ENCODE results near the gene QKI. TPM values are rescaled to one million over a fixed set of nuclear protein-coding genes. Genes with fewer than 3 reads are reported as not detected.

The QKI gene
- total and polyA plus RNA-seq, 3 experiments from 2014 or later = 27.5 to 58.8 (median 56.5) TPM

DNA sequence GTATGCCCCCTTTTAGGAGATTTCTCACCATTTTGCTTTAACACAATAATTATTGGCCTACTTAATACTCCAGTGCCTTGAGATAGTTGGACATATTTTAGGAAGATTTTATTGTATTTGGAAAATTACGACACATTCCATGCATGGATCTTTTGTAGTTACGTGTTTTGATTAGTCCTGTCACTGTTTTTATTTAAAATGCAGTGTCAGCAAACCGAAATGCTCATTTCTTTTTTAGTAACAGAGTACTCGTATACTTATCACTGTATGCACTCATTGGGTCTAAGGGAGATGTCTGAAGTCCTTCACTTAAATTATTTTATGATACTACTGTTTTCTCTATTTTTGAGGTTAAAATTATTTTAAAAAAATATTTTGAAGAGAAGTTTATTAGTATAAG lies 153.8 kb downstream of the QKI start:
- Histone ChIP-seq H3K36me3 (ENCODE audit: insufficient read depth, low read length) (no peaks in the 10 kb centered on the region), H3K9me3 (ENCODE audit: low read length) (no peaks in the 10 kb centered on the region), H3K4me1 (ENCODE audit: insufficient read depth, low read length) (no peaks in the 10 kb centered on the region), H3K27me3 (ENCODE audit: insufficient read depth, low read length, poor library complexity, severe bottlenecking) (no peaks in the 10 kb centered on the region), H3K27ac (ENCODE audit: low read depth, low read length) (no peak overlapping the region), H3K4me3 (ENCODE audit: low read length) (no peak overlapping the region)
- no peak for DNase-seq
- ChIA-PET CTCF (no interaction called here), POLR2A (no interaction called here)
- Mint-ChIP-seq H3K4me1 (no peaks in the 10 kb centered on the region), H3K9me3 (no peaks in the 10 kb centered on the region), H3K4me3 (no peak overlapping the region), H3K36me3 (peaks cover 9 to 57% (median 37%) of the 10 kb centered on the region in 3 donors), H3K27ac (no peak overlapping the region), H3K27me3 (no peaks in the 10 kb centered on the region)

DNA sequence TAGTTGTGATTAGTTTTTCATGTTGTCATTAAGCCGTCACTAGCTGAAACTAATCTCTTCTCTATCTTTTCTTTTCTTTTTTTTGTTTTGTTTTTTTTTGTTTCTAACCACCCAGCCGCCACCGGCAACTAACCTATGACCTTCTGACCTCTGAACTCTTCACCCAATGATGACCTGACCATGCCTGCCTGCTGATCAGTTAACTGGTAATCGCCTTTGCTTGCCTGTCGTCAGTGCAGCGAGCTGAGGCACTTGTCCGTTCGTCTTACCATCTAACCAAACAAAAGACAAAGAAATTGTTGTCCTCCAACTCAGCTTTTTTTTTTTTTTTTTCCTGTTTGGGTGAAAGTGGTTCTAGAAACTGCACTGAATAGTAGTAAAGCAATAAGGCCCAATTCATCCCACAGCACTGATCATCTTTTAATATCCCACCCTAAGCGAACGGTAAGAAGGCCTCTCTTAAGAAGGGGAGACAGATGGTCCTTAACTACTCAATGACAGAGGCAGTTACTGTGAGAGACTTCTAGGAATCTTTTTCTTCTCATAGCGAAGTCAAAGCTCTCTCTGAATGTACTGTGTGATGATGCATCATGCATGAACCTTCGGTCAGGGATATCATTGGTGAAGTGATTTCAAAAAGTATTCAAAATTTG lies 156.2 kb downstream of the QKI start:
- Mint-ChIP-seq H3K27me3 (no peaks in the 10 kb centered on the region), H3K9me3 (no peaks in the 10 kb centered on the region), H3K4me1 (no peaks in the 10 kb centered on the region), H3K27ac (peak overlapping the region in 2 of 8 donors; percentile 13 to 61), H3K36me3 (peaks cover 9 to 43% (median 21%) of the 10 kb centered on the region in 3 donors), H3K4me3 (no peak overlapping the region)
- H3K9me3 ChIP-seq (ENCODE audit: low read length) = no peaks in the 10 kb centered on the region
- POLR2A ChIA-PET = no interaction called here
- H3K27me3 ChIP-seq (ENCODE audit: insufficient read depth, low read length, poor library complexity, severe bottlenecking) = no peaks in the 10 kb centered on the region
- H3K36me3 ChIP-seq (ENCODE audit: insufficient read depth, low read length) = no peaks in the 10 kb centered on the region
- H3K4me1 ChIP-seq (ENCODE audit: insufficient read depth, low read length) = no peaks in the 10 kb centered on the region
- no peak for DNase-seq
- H3K4me3 ChIP-seq (ENCODE audit: low read length) = no peak overlapping the region
- CTCF ChIA-PET = interaction anchor here (0.6 kb wide), 1 partner anchor 51 kb away, joined by 3 read pairs; no protein-coding TSS in a partner anchor
- H3K27ac ChIP-seq (ENCODE audit: low read depth, low read length) = no peak overlapping the region

- Histone ChIP-seq H3K27ac (ENCODE audit: low read depth, low read length) (no peak overlapping the region), H3K4me1 (ENCODE audit: insufficient read depth, low read length) (no peaks in the 10 kb centered on the region), H3K4me3 (ENCODE audit: low read length) (no peak overlapping the region), H3K36me3 (ENCODE audit: insufficient read depth, low read length) (no peaks in the 10 kb centered on the region), H3K9me3 (ENCODE audit: low read length) (no peaks in the 10 kb centered on the region), H3K27me3 (ENCODE audit: insufficient read depth, low read length, poor library complexity, severe bottlenecking) (no peaks in the 10 kb centered on the region)
- POLR2A ChIA-PET = no interaction called here
- no peak for DNase-seq
- H3K9me3 Mint-ChIP-seq = no peaks in the 10 kb centered on the region
- H3K27ac Mint-ChIP-seq = peak overlapping the region in 1 of 8 donors; percentile 32
- peaks cover 9 to 37% (median 19%) of the 10 kb centered on the region in 3 donors for H3K36me3 Mint-ChIP-seq
- H3K4me1 Mint-ChIP-seq = no peaks in the 10 kb centered on the region
- no peaks in the 10 kb centered on the region for H3K27me3 Mint-ChIP-seq
- CTCF ChIA-PET = no interaction called here
- H3K4me3 Mint-ChIP-seq = no peak overlapping the region
Measured at GRCh38 chr6:163571730-163572129, 157.2 kb downstream of the QKI start.

DNA sequence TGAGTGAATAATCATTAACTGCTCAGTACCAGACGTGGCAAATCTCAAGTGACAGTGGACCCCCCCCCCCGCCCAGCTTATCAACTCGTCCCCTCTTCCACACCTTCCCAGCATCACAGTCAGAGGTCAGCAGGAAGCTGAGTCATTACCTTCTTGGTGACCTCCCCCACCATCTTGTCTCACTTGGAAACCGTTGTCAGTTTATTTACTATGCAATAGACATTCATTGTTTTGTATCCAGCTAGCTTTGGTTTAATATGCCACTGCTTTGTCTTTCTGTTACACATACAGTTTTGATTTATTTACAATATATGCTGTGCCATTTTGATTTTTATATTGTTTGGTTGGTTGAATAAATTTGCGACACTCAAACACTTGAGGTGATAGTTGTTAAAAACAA lies 158.1 kb downstream of the QKI start:
- CTCF ChIA-PET = no interaction called here
- POLR2A ChIA-PET = no interaction called here

GRCh38 chr6:163573503-163574179 lies 159.1 kb downstream of the QKI start:
- no peaks in the 10 kb centered on the region for H3K9me3 Mint-ChIP-seq
- Histone ChIP-seq H3K4me1 (ENCODE audit: insufficient read depth, low read length) (no peaks in the 10 kb centered on the region), H3K9me3 (ENCODE audit: low read length) (no peaks in the 10 kb centered on the region), H3K27me3 (ENCODE audit: insufficient read depth, low read length, poor library complexity, severe bottlenecking) (no peaks in the 10 kb centered on the region), H3K27ac (ENCODE audit: low read depth, low read length) (no peak overlapping the region), H3K36me3 (ENCODE audit: insufficient read depth, low read length) (no peaks in the 10 kb centered on the region), H3K4me3 (ENCODE audit: low read length) (no peak overlapping the region)
- H3K4me3 Mint-ChIP-seq = no peak overlapping the region
- H3K36me3 Mint-ChIP-seq = peaks cover 9 to 32% (median 17%) of the 10 kb centered on the region in 3 donors
- H3K27ac Mint-ChIP-seq = no peak overlapping the region
- no peak for DNase-seq
- no peaks in the 10 kb centered on the region for H3K27me3 Mint-ChIP-seq
- H3K4me1 Mint-ChIP-seq = no peaks in the 10 kb centered on the region
- ChIA-PET CTCF (no interaction called here), POLR2A (no interaction called here)

More for the DNA sequence above, 158.1 kb downstream of the QKI start:
- no peaks in the 10 kb centered on the region for H3K27me3 ChIP-seq (ENCODE audit: insufficient read depth, low read length, poor library complexity, severe bottlenecking)
- no peak for DNase-seq
- Mint-ChIP-seq H3K9me3 (no peaks in the 10 kb centered on the region), H3K27ac (peak overlapping the region in 1 of 8 donors; percentile 50), H3K36me3 (peaks cover 9 to 32% (median 17%) of the 10 kb centered on the region in 3 donors), H3K27me3 (no peaks in the 10 kb centered on the region), H3K4me3 (no peak overlapping the region), H3K4me1 (no peaks in the 10 kb centered on the region)
- no peak overlapping the region for H3K27ac ChIP-seq (ENCODE audit: low read depth, low read length)
- H3K4me1 ChIP-seq (ENCODE audit: insufficient read depth, low read length) = no peaks in the 10 kb centered on the region
- no peaks in the 10 kb centered on the region for H3K9me3 ChIP-seq (ENCODE audit: low read length)
- no peak overlapping the region for H3K4me3 ChIP-seq (ENCODE audit: low read length)
- H3K36me3 ChIP-seq (ENCODE audit: insufficient read depth, low read length) = no peaks in the 10 kb centered on the region

- no peak for DNase-seq
- H3K36me3 ChIP-seq (ENCODE audit: insufficient read depth, low read length) = no peaks in the 10 kb centered on the region
- Mint-ChIP-seq H3K4me1 (peaks cover 0 to 4% (median 0%) of the 10 kb centered on the region in 3 donors), H3K9me3 (no peaks in the 10 kb centered on the region), H3K4me3 (no peak overlapping the region), H3K27me3 (no peaks in the 10 kb centered on the region), H3K27ac (no peak overlapping the region), H3K36me3 (peaks cover 2 to 18% (median 10%) of the 10 kb centered on the region in 3 donors)
- POLR2A ChIA-PET = no interaction called here
- H3K4me1 ChIP-seq (ENCODE audit: insufficient read depth, low read length) = no peaks in the 10 kb centered on the region
- no peaks in the 10 kb centered on the region for H3K27me3 ChIP-seq (ENCODE audit: insufficient read depth, low read length, poor library complexity, severe bottlenecking)
- CTCF ChIA-PET = no interaction called here
- no peaks in the 10 kb centered on the region for H3K9me3 ChIP-seq (ENCODE audit: low read length)
- no peak overlapping the region for H3K27ac ChIP-seq (ENCODE audit: low read depth, low read length)
- no peak overlapping the region for H3K4me3 ChIP-seq (ENCODE audit: low read length)
Measured at GRCh38 chr6:163576114-163576513, 161.6 kb downstream of the QKI start.

DNA sequence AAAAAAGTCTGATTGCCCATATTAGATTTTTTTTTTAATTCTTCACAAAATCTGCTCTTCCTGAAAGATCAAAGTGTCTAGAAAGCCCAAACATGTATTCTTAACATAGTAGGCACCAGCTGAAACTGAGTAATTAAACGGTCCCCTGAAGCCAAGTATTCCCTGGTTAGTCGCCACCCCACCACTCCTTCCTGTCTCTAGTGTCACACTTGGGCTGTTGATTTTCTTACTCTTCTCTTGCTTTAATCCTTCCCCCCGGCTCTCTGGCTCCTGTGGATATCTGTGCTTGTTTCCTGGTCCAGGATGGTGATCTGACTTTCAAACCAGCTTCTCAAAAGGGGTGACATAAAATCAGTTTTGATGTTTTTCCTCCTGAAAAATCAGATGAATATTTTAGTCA lies 162.9 kb downstream of the QKI start:
- H3K27me3 ChIP-seq (ENCODE audit: insufficient read depth, low read length, poor library complexity, severe bottlenecking) = no peaks in the 10 kb centered on the region
- POLR2A ChIA-PET = no interaction called here
- no peaks in the 10 kb centered on the region for H3K36me3 ChIP-seq (ENCODE audit: insufficient read depth, low read length)
- CTCF ChIA-PET = no interaction called here
- H3K27me3 Mint-ChIP-seq = no peaks in the 10 kb centered on the region
- no peaks in the 10 kb centered on the region for H3K4me1 ChIP-seq (ENCODE audit: insufficient read depth, low read length)
- H3K27ac ChIP-seq (ENCODE audit: low read depth, low read length) = no peak overlapping the region
- no peaks in the 10 kb centered on the region for H3K9me3 Mint-ChIP-seq
- H3K4me1 Mint-ChIP-seq = peaks cover 0 to 4% (median 0%) of the 10 kb centered on the region in 3 donors
- H3K4me3 ChIP-seq (ENCODE audit: low read length) = no peak overlapping the region
- no peak for DNase-seq
- H3K9me3 ChIP-seq (ENCODE audit: low read length) = no peaks in the 10 kb centered on the region
- no peak overlapping the region for H3K4me3 Mint-ChIP-seq
- H3K27ac Mint-ChIP-seq = peak overlapping the region in 1 of 8 donors; percentile 10
- peaks cover 0 to 10% (median 3%) of the 10 kb centered on the region in 3 donors for H3K36me3 Mint-ChIP-seq

DNA sequence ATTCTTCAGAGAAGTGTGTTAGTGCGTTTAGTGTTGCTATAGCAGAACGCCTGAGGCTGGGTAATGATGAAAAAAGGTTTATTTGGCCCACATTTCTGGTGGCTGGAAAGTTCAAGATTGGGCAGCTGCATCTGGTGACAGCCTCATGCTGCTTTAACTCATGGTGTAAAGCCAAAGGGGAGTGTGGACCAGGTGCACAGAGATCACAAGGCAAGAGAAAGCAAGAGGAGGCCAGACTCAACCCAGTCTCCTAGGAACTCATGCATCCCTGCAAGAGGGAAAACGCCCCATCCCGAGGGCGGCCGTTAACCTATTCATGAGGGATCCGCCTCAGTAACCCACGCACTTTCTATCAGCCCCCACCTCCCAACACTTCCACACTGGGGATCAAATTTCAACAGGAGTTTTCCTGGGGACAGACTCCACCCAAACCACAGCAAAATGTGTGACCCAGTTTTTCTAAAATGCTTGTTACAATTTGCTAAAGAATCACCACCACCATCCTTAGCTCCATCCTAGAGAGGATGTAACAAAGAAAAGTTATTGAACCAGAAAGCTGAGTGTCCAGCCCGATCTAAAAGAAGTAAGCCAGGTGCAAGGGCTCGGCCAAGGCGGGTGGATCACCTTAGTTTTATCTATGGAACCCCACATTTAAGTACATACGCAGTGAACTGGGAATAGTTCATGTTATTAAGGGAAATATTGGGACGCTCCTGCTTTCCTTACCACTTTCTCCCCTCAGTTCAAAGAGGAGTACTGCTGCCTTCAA lies 164.8 kb downstream of the QKI start:
- Histone ChIP-seq H3K9me3 (ENCODE audit: low read length) (no peaks in the 10 kb centered on the region), H3K4me1 (ENCODE audit: insufficient read depth, low read length) (no peaks in the 10 kb centered on the region), H3K36me3 (ENCODE audit: insufficient read depth, low read length) (no peaks in the 10 kb centered on the region), H3K27ac (ENCODE audit: low read depth, low read length) (no peak overlapping the region), H3K27me3 (ENCODE audit: insufficient read depth, low read length, poor library complexity, severe bottlenecking) (no peaks in the 10 kb centered on the region), H3K4me3 (ENCODE audit: low read length) (no peak overlapping the region)
- Mint-ChIP-seq H3K4me3 (no peak overlapping the region), H3K4me1 (peaks cover 0 to 4% (median 0%) of the 10 kb centered on the region in 3 donors), H3K27me3 (no peaks in the 10 kb centered on the region), H3K9me3 (no peaks in the 10 kb centered on the region), H3K36me3 (peaks cover 0 to 2% (median 0%) of the 10 kb centered on the region in 3 donors), H3K27ac (no peak overlapping the region)
- ChIA-PET POLR2A (no interaction called here), CTCF (no interaction called here)
- no peak for DNase-seq

All from CD8-positive, alpha-beta memory T cell (primary cell).